SK-N-SH (cell line): ENCODE results near the gene DEGS2. TPM values are rescaled to one million over a fixed set of nuclear protein-coding genes. Genes with fewer than 3 reads are reported as not detected.

Source experiments
- CTCF ChIA-PET: fragments of 300-600, 350-600 bp; formaldehyde crosslinking; extraction: SDS; loops from one replicate; lab custom pipeline; 2021; lab: Yijun Ruan, JAX
- POLR2A ChIA-PET: fragments of 350-600 bp; sonication (Branson Sonifier 250); formaldehyde crosslinking; extraction: SDS; loops from one replicate; lab custom pipeline; 2020; ENCODE audit warnings: antibody characterized with exemption, inconsistent platforms; lab: Yijun Ruan, JAX
- DNase-seq: peaks from one replicate; pipeline ENCODE4 v3.0.0; 2012
- H2AFZ ChIP-seq: fragments of 200-600 bp; sonication (generic); 2 replicates; pipeline ENCODE4 v1.8.1; 2016; ENCODE audit warnings: antibody characterized with exemption, mild to moderate bottlenecking, low read depth
- H3F3A ChIP-seq: fragments of 200-600 bp; sonication (generic); replicated peaks from 2 replicates; pipeline ENCODE3; 2016; ENCODE audit warnings: antibody characterized with exemption, mild to moderate bottlenecking; ENCODE audit not compliant: insufficient read depth
- H3K27ac ChIP-seq, 2 experiments: fragments of 200-500 bp in 1 of 2; fragments of 200-600 bp in 1 of 2; sonication (Bioruptor generic) in 1 of 2; sonication (generic), shearing (Covaris generic) in 1 of 2; 2 replicates each; pipeline versions ENCODE4 v1.5.1 to v1.6.1; 2014 to 2016; ENCODE audit warnings: low read depth in 2 of 2, inconsistent platforms in 1 of 2, low read length in 1 of 2, mild to moderate bottlenecking in 1 of 2, mixed read lengths in 1 of 2
- H3K27me3 ChIP-seq: fragments of 200-600 bp; sonication (generic), shearing (Covaris generic); 2 replicates; pipeline ENCODE4 v1.6.1; 2016; ENCODE audit warnings: mixed run types; ENCODE audit not compliant: insufficient read depth
- H3K36me3 ChIP-seq, 2 experiments: fragments of 200-500 bp in 1 of 2; fragments of 200-600 bp in 1 of 2; sonication (Bioruptor generic) in 1 of 2; sonication (generic) in 1 of 2; replicated peaks in 1 of 2; 2 replicates each; pipeline versions ENCODE3 to v1.5.1; 2014 to 2016; ENCODE audit warnings: low read length in 1 of 2, mild to moderate bottlenecking in 1 of 2; ENCODE audit not compliant: insufficient read depth in 2 of 2, control insufficient read depth in 1 of 2
- H3K4me1 ChIP-seq, 2 experiments: fragments of 200-500 bp in 1 of 2; fragments of 200-600 bp in 1 of 2; sonication (Bioruptor generic) in 1 of 2; sonication (generic), shearing (Covaris generic) in 1 of 2; 2 replicates each; pipeline versions ENCODE4 v1.5.1 to v1.6.1; 2014 to 2016; ENCODE audit warnings: low read depth in 1 of 2, low read length in 1 of 2, mixed run types in 1 of 2; ENCODE audit not compliant: insufficient read depth in 2 of 2, control insufficient read depth in 1 of 2
- H3K4me2 ChIP-seq: fragments of 200-600 bp; sonication (generic), shearing (Covaris generic); 2 replicates; pipeline ENCODE4 v1.6.1; 2017; ENCODE audit warnings: mixed run types
- H3K4me3 ChIP-seq, 2 experiments: fragments of 200-500 bp in 1 of 2; fragments of 200-600 bp in 1 of 2; sonication (Bioruptor generic) in 1 of 2; sonication (generic), shearing (Covaris generic) in 1 of 2; 2 replicates each; pipeline versions ENCODE4 v1.5.1 to v1.8.1; 2014 to 2016; ENCODE audit warnings: low read depth in 2 of 2, inconsistent platforms in 1 of 2, low read length in 1 of 2, mild to moderate bottlenecking in 1 of 2, mixed read lengths in 1 of 2, moderate library complexity in 1 of 2
- H3K79me2 ChIP-seq: fragments of 200-600 bp; sonication (generic); 2 replicates; pipeline ENCODE4 v1.8.1; 2017; ENCODE audit warnings: mild to moderate bottlenecking; ENCODE audit not compliant: insufficient read depth
- H3K9ac ChIP-seq: fragments of 200-600 bp; sonication (generic); 2 replicates; pipeline ENCODE4 v1.6.1; 2017; ENCODE audit warnings: mixed run types
- H3K9me2 ChIP-seq: fragments of 200-600 bp; sonication (generic); 2 replicates; pipeline ENCODE4 v1.6.1; 2017; ENCODE audit warnings: mixed run types
- H3K9me3 ChIP-seq: fragments of 200-600 bp; sonication (generic); 2 replicates; pipeline ENCODE4 v1.6.1; 2017; ENCODE audit warnings: mixed run types, mild to moderate bottlenecking, moderate library complexity
- H4K20me1 ChIP-seq: fragments of 200-600 bp; sonication (generic); 2 replicates; pipeline ENCODE4 v1.6.1; 2017; ENCODE audit warnings: mild to moderate bottlenecking, mixed run types; ENCODE audit not compliant: insufficient read depth
- ELF1 ChIP-seq: IDR thresholded peaks from 2 replicates; pipeline ENCODE4 v1.4.0; 2012
- EP300 ChIP-seq, 2 experiments: IDR thresholded peaks; 2 replicates each; pipeline versions ENCODE4 v1.4.0 to v1.6.1; 2012; ENCODE audit warnings: borderline replicate concordance in 1 of 2, low read depth in 1 of 2, low read length in 1 of 2
- FOSL2 ChIP-seq: IDR thresholded peaks from 2 replicates; pipeline ENCODE4 v1.4.0; 2012; ENCODE audit warnings: low read depth, mild to moderate bottlenecking, moderate library complexity, borderline replicate concordance
- GATA2 ChIP-seq: sonication (generic); formaldehyde crosslinking; IDR thresholded peaks from 2 replicates; pipeline ENCODE4 v1.5.0; 2020; ENCODE audit warnings: mild to moderate bottlenecking, missing genetic modification reagents
- RAD21 ChIP-seq: IDR thresholded peaks from 2 replicates; pipeline ENCODE4 v1.6.1; 2012; ENCODE audit warnings: mild to moderate bottlenecking, low read length
- RCOR1 ChIP-seq: fragments of 150-350 bp; IDR thresholded peaks from 2 replicates; pipeline ENCODE4 v1.6.1; 2017; ENCODE audit warnings: antibody characterized with exemption, low read length
- TCF12 ChIP-seq: IDR thresholded peaks from 2 replicates; pipeline ENCODE4 v1.4.0; 2012
- WGBS: methylation state at CpG from one replicate; pipeline ENCODE4 v1.1.6; 2017; ENCODE audit warnings: low lambda C conversion rate; 5-methylcytosine and 5-hydroxymethylcytosine counted together
- polyA plus RNA-seq, 3 experiments: library from polyadenylated mRNA; depleted of rRNA; stranded (reverse); fragments of >200 nt; gene quantifications; 2 replicates each; pipeline ENCODE4 v1.2.3, GENCODE V29; 2012
- TF ChIP-seq, protein P1 (sequence below): fragments of 150-350 bp; IDR thresholded peaks from 2 replicates; pipeline ENCODE4 v1.6.1; 2016; ENCODE audit warnings: mild to moderate bottlenecking, low read depth, low read length

The DEGS2 gene
- polyA plus RNA-seq, 1 of the 3 experiments (the other 2 are of a cell fraction), result 0.02 TPM

DNA sequence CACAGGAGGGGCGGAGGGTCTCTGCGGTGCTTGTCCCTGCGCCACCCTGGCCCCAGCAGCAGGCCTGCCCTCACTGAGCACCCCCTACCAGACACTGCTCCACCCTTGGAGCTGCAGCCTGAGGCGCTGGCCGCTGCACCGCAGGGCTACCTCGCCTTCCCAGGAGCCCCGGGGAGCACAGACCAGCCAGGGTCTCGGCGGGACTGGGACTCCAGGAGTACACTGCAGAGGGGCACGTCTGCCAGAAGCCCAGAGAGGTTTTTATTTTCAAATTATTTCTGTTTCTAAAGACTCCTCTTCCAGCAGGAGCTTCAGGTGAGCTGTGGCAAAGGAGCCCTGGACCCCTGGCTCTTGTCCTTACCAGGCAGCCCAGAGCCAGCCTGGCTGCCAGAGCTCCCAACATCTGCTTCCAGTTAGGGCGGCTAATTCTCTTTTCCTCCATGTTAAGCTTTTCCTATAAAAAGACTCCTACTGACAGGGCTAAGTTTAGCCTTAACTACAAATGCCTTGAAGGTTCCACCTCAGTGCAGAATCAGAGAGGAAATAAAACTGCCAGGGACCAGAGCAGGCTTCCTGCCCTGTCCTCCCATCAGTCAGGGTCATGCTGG, 26.4 kb downstream of the DEGS2 start:
- no peaks in the 10 kb centered on the region for H3K27me3 ChIP-seq
- no peak overlapping the region for H3K9ac ChIP-seq
- ChIA-PET CTCF (interaction anchor here (0.8 to 10.5 kb wide), 6 partner anchors 9 to 150 kb away, joined by 3 to 70 read pairs (median 14); no protein-coding TSS in a partner anchor), POLR2A (interaction anchor here (1.2 to 1.9 kb wide), 3 partner anchors 9 to 59 kb away, joined by 4 to 18 read pairs (median 4); no protein-coding TSS in a partner anchor)
- H2AFZ ChIP-seq, result no peak overlapping the region
- peaks cover 9 to 67% of the 10 kb centered on the region in 2 experiments; a peak in 3 of 4 replicates for H3K4me1 ChIP-seq
- H4K20me1 ChIP-seq, result no peaks in the 10 kb centered on the region
- no peaks in the 10 kb centered on the region for H3F3A ChIP-seq
- peak; percentile 86 for DNase-seq
- H3K79me2 ChIP-seq, result no peaks in the 10 kb centered on the region
- no peaks in the 10 kb centered on the region for H3K9me3 ChIP-seq
- peaks cover 3 to 16% of the 10 kb centered on the region in 2 experiments for H3K36me3 ChIP-seq
- peak overlapping the region; percentile 28 to 74; a peak in 3 of 4 replicates for H3K27ac ChIP-seq
- 76% methylated on average over 9 of the region's 12 CpGs for WGBS
- peak overlapping the region; percentile 37; the same call in 1 of the 2 replicates for H3K4me2 ChIP-seq
- TF ChIP-seq FOSL2, result no peak
- 0 out of 2 replicates have a peak, but pooled peaks have one; percentile 1 for TF ChIP-seq RAD21
- TF ChIP-seq, protein P1, sequence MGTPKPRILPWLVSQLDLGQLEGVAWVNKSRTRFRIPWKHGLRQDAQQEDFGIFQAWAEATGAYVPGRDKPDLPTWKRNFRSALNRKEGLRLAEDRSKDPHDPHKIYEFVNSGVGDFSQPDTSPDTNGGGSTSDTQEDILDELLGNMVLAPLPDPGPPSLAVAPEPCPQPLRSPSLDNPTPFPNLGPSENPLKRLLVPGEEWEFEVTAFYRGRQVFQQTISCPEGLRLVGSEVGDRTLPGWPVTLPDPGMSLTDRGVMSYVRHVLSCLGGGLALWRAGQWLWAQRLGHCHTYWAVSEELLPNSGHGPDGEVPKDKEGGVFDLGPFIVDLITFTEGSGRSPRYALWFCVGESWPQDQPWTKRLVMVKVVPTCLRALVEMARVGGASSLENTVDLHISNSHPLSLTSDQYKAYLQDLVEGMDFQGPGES, result no peak
- TF ChIP-seq EP300 (IDR thresholded peaks at IDR 0.05; ENCODE audit: borderline replicate concordance in 1 of 2, low read depth in 1 of 2, low read length in 1 of 2), result 0 out of 4 replicates have a peak, but pooled peaks of 1 of the 2 experiments have one; percentile 15
- peak; percentile 39; the same call in 1 of the 2 replicates for TF ChIP-seq RCOR1
- TF ChIP-seq TCF12, result peak; percentile 63
- H3K4me3 ChIP-seq, result no peak overlapping the region
- H3K9me2 ChIP-seq, result no peaks in the 10 kb centered on the region

DNA sequence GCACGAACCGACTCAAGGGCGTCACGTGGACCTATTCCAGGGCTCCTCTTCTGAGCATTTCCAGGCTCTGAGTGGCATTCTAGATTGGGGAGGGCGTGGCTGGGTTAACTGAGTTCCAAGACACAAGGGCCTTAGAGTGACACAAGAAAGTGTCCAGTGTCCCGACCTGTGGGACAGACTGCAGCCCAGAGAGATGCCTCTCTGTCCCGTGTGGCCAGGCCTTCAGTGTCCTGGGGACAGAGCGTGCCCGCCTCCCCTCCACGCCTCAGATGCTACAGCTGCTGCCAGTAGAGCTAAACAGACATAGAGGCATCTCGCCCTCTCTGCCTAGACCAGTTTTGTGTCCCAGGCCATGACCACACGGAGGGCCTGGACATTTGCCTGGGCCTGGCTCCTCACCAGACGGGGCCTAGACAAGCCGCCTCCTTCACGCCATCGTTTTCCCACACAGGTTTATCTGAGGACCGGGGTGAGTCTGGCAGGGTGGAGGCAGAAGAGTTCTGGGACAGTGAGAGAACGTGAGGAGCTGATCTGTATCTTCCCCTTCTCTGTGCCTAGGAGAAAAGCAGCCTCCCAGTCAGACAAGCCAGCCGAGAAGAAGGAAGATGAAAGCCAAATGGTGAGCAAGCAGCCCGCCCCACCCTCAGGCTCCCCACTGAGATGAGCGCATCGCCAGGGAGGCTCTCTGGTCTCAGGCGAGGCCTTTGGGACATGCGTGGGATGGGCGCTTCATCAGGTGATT, 27.1 kb downstream of the DEGS2 start:
- TF ChIP-seq GATA2 (CRISPR knock-in tag) (peak; percentile 38), ELF1 (no peak)
- Histone ChIP-seq H3F3A (no peaks in the 10 kb centered on the region), H3K4me2 (peak overlapping the region; percentile 37; the same call in 1 of the 2 replicates), H3K79me2 (no peaks in the 10 kb centered on the region), H3K27ac (peak overlapping the region; percentile 28 to 74; a peak in 3 of 4 replicates), H3K4me1 (peaks cover 9 to 74% of the 10 kb centered on the region in 2 experiments; a peak in 3 of 4 replicates), H3K9me2 (no peaks in the 10 kb centered on the region), H3K9ac (no peak overlapping the region), H3K4me3 (no peak overlapping the region), H4K20me1 (no peaks in the 10 kb centered on the region), H3K36me3 (peaks cover 3 to 14% of the 10 kb centered on the region in 2 experiments), H2AFZ (no peak overlapping the region), H3K27me3 (no peaks in the 10 kb centered on the region), H3K9me3 (no peaks in the 10 kb centered on the region)
- ChIA-PET POLR2A (interaction anchor here (1.2 to 1.9 kb wide), 3 partner anchors 10 to 60 kb away, joined by 4 to 18 read pairs (median 4); no protein-coding TSS in a partner anchor), CTCF (interaction anchor here (0.7 to 10.5 kb wide), 6 partner anchors 10 to 150 kb away, joined by 3 to 70 read pairs (median 14); no protein-coding TSS in a partner anchor)
- peak; percentile 58 for DNase-seq
- WGBS, result 90% methylated on average over 15 of the region's 25 CpGs
